Measurements from ENCODE around the gene GUCY1A2.

DNA sequence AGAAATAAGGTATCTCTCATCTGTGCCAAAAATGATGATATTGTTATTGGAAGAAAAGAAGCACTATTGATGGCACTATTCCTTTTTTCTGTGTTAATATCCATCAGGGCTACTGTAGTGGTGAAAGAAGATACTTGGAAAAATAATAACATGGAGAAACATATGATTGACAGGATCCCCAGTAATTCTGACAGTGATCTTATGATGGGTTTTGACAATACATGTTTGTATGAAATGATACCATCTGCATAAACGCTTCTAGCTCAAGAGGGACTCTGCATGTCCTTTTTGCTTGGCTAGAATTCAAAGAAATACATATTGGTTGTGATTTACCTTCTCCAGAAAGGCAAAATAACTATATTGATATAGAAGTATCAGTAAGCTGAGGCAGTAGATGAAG lies 178.1 kb downstream of the GUCY1A2 start:
- TF ChIP-seq ZFX (IDR thresholded peaks at IDR 0.05): no peak
- TF ChIP-seq, protein P1, sequence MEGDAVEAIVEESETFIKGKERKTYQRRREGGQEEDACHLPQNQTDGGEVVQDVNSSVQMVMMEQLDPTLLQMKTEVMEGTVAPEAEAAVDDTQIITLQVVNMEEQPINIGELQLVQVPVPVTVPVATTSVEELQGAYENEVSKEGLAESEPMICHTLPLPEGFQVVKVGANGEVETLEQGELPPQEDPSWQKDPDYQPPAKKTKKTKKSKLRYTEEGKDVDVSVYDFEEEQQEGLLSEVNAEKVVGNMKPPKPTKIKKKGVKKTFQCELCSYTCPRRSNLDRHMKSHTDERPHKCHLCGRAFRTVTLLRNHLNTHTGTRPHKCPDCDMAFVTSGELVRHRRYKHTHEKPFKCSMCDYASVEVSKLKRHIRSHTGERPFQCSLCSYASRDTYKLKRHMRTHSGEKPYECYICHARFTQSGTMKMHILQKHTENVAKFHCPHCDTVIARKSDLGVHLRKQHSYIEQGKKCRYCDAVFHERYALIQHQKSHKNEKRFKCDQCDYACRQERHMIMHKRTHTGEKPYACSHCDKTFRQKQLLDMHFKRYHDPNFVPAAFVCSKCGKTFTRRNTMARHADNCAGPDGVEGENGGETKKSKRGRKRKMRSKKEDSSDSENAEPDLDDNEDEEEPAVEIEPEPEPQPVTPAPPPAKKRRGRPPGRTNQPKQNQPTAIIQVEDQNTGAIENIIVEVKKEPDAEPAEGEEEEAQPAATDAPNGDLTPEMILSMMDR (conservative IDR thresholded peaks at IDR 0.05): no peak
